A673 (cell line): ENCODE measurements around the gene SLC22A17.

ENCODE experiments used
- CTCF ChIP-seq: fragments of 300-800, 200-600 bp; sonication (generic); conservative IDR thresholded peaks from 2 replicates; pipeline ENCODE4 v1.5.1; 2017; ENCODE audit warnings: low read depth, mild to moderate bottlenecking, antibody characterized with exemption, low read length, moderate library complexity, mixed read lengths
- EZH2 ChIP-seq: fragments of 200-600 bp; sonication (generic); IDR thresholded peaks from 2 replicates; pipeline ENCODE4 v1.6.1; 2017; ENCODE audit warnings: borderline replicate concordance, low read depth, mild to moderate bottlenecking, mixed read lengths, antibody characterized with exemption, low read length; ENCODE audit not compliant: poor library complexity, severe bottlenecking

- no peak for TF ChIP-seq CTCF
- TF ChIP-seq EZH2: no peak
Observed at GRCh38 chr14:23389396-23389795, 36.7 kb upstream of the SLC22A17 start.
